Effector memory CD4-positive, alpha-beta T cell (primary cell): Measurements from ENCODE around the gene KRTAP26-1.

Experiments
- DNase-seq, 3 donors: peaks; one replicate each; pipeline ENCODE4 v3.0.0-alpha.2; 2020
- H3K27ac ChIP-seq: 2 replicates; pipeline ENCODE4 v1.7.0; 2013; ENCODE audit warnings: mild to moderate bottlenecking, low read length, moderate library complexity; ENCODE audit not compliant: insufficient read depth, poor library complexity, severe bottlenecking
- H3K27me3 ChIP-seq: replicated peaks from 2 replicates; pipeline ENCODE4 v1.7.0; 2013; ENCODE audit warnings: mild to moderate bottlenecking, low read length; ENCODE audit not compliant: insufficient read depth, control insufficient read depth, poor library complexity, severe bottlenecking
- H3K36me3 ChIP-seq: 2 replicates; pipeline ENCODE4 v1.7.0; 2013; ENCODE audit warnings: mild to moderate bottlenecking, low read length, moderate library complexity; ENCODE audit not compliant: control insufficient read depth, insufficient read depth
- H3K4me1 ChIP-seq: 2 replicates; pipeline ENCODE4 v1.7.0; 2013; ENCODE audit warnings: low read length, mild to moderate bottlenecking; ENCODE audit not compliant: control insufficient read depth, insufficient read depth, poor library complexity, severe bottlenecking
- H3K4me3 ChIP-seq: 2 replicates; pipeline ENCODE4 v1.7.0; 2013; ENCODE audit warnings: low read length, low read depth, mild to moderate bottlenecking; ENCODE audit not compliant: insufficient read depth, poor library complexity, severe bottlenecking
- H3K9me3 ChIP-seq: 2 replicates; pipeline ENCODE4 v1.7.0; 2013; ENCODE audit warnings: mild to moderate bottlenecking, low read length, moderate library complexity; ENCODE audit not compliant: control insufficient read depth

The KRTAP26-1 gene

GRCh38 chr21:30337276-30337744 lies 17.2 kb upstream of the KRTAP26-1 start, which contains the start of gene KRTAP27-1:
Gene KRTAP27-1 (minus strand): TSS chr21:30337694. CDS start chr21:30337668, 26 bp downstream.
- DNase-seq: no peak
- no peaks in the 10 kb centered on the region for H3K9me3 ChIP-seq
- H3K27me3 ChIP-seq: no peaks in the 10 kb centered on the region
- no peak within 1 kb of the TSS for H3K27ac ChIP-seq
- no peaks in the 10 kb centered on the region for H3K36me3 ChIP-seq
- H3K4me1 ChIP-seq: no peaks in the 10 kb centered on the region
- no peak within 1 kb of the TSS for H3K4me3 ChIP-seq

GRCh38 chr21:30336596-30336995 lies 16.5 kb upstream of the KRTAP26-1 start:
- H3K4me3 ChIP-seq: no peak overlapping the region
- no peaks in the 10 kb centered on the region for H3K9me3 ChIP-seq
- H3K4me1 ChIP-seq: no peaks in the 10 kb centered on the region
- no peaks in the 10 kb centered on the region for H3K36me3 ChIP-seq
- no peak overlapping the region for H3K27ac ChIP-seq
- no peaks in the 10 kb centered on the region for H3K27me3 ChIP-seq
- DNase-seq: no peak

- no peaks in the 10 kb centered on the region for H3K27me3 ChIP-seq
- no peak for DNase-seq
- H3K36me3 ChIP-seq: no peaks in the 10 kb centered on the region
- no peaks in the 10 kb centered on the region for H3K9me3 ChIP-seq
- no peak overlapping the region for H3K27ac ChIP-seq
- H3K4me1 ChIP-seq: no peaks in the 10 kb centered on the region
- no peak overlapping the region for H3K4me3 ChIP-seq
Measured at GRCh38 chr21:30333736-30334135, 13.6 kb upstream of the KRTAP26-1 start.

- Histone ChIP-seq H3K4me3 (no peak overlapping the region), H3K9me3 (no peaks in the 10 kb centered on the region), H3K27ac (no peak overlapping the region), H3K36me3 (no peaks in the 10 kb centered on the region), H3K27me3 (no peaks in the 10 kb centered on the region), H3K4me1 (no peaks in the 10 kb centered on the region)
- no peak for DNase-seq
Measured at GRCh38 chr21:30332681-30333080, 12.6 kb upstream of the KRTAP26-1 start.

- H3K27me3 ChIP-seq: no peaks in the 10 kb centered on the region
- H3K4me3 ChIP-seq: no peak overlapping the region
- H3K36me3 ChIP-seq: no peaks in the 10 kb centered on the region
- H3K9me3 ChIP-seq: no peaks in the 10 kb centered on the region
- no peak for DNase-seq
- no peaks in the 10 kb centered on the region for H3K4me1 ChIP-seq
- H3K27ac ChIP-seq: no peak overlapping the region
Measured at GRCh38 chr21:30329203-30329875, 9.2 kb upstream of the KRTAP26-1 start.

- no peak for DNase-seq
- Histone ChIP-seq H3K9me3 (no peaks in the 10 kb centered on the region), H3K27me3 (no peaks in the 10 kb centered on the region)
Measured at GRCh38 chr21:30326390-30326789, 6.3 kb upstream of the KRTAP26-1 start.

GRCh38 chr21:30315701-30316100 lies 4.4 kb downstream of the KRTAP26-1 start:
- no peak for DNase-seq
- H3K4me3 ChIP-seq: no peak overlapping the region
- no peaks in the 10 kb centered on the region for H3K36me3 ChIP-seq
- no peaks in the 10 kb centered on the region for H3K27me3 ChIP-seq
- H3K4me1 ChIP-seq: no peaks in the 10 kb centered on the region
- H3K27ac ChIP-seq: no peak overlapping the region
- H3K9me3 ChIP-seq: no peaks in the 10 kb centered on the region

More at GRCh38 chr21:30326390-30326789, 6.3 kb upstream of the KRTAP26-1 start:
- no peak overlapping the region for H3K27ac ChIP-seq
- H3K4me1 ChIP-seq: no peaks in the 10 kb centered on the region
- no peaks in the 10 kb centered on the region for H3K36me3 ChIP-seq
- H3K4me3 ChIP-seq: no peak overlapping the region

GRCh38 chr21:30306884-30307283 lies 13.2 kb downstream of the KRTAP26-1 start:
- no peaks in the 10 kb centered on the region for H3K9me3 ChIP-seq
- H3K4me3 ChIP-seq: no peak overlapping the region
- no peaks in the 10 kb centered on the region for H3K36me3 ChIP-seq
- no peak overlapping the region for H3K27ac ChIP-seq
- H3K4me1 ChIP-seq: no peaks in the 10 kb centered on the region
- no peaks in the 10 kb centered on the region for H3K27me3 ChIP-seq
- DNase-seq: no peak

GRCh38 chr21:30305136-30305535 lies 15.0 kb downstream of the KRTAP26-1 start:
- no peaks in the 10 kb centered on the region for H3K9me3 ChIP-seq
- H3K36me3 ChIP-seq: no peaks in the 10 kb centered on the region
- H3K27me3 ChIP-seq: no peaks in the 10 kb centered on the region
- no peak overlapping the region for H3K27ac ChIP-seq
- no peak for DNase-seq
- no peaks in the 10 kb centered on the region for H3K4me1 ChIP-seq
- H3K4me3 ChIP-seq: no peak overlapping the region

- no peaks in the 10 kb centered on the region for H3K36me3 ChIP-seq
- no peaks in the 10 kb centered on the region for H3K4me1 ChIP-seq
- DNase-seq: no peak
- H3K4me3 ChIP-seq: no peak within 1 kb of the TSS
- no peaks in the 10 kb centered on the region for H3K27me3 ChIP-seq
- H3K9me3 ChIP-seq: no peaks in the 10 kb centered on the region
- no peak within 1 kb of the TSS for H3K27ac ChIP-seq
Measured at GRCh38 chr21:30289215-30289614, 30.9 kb downstream of the KRTAP26-1 start, which contains the start of gene KRTAP25-1. Gene KRTAP25-1 (minus strand): TSS chr21:30289514. CDS start chr21:30289490, 24 bp downstream.
